Uterus (tissue), 4 donors: ENCODE data around the gene CPA3. TPM values are rescaled to one million over a fixed set of nuclear protein-coding genes. Genes with fewer than 3 reads are reported as not detected.

Source experiments
- DNase-seq, 2 donors: peaks; one replicate each; pipeline ENCODE4 v3.0.0-alpha.2; 2019 to 2020
- H3K27ac ChIP-seq, 2 donors: fragments of 200-600 bp; sonication (generic); 1 replicate in 1 of 2; 2 replicates in 1 of 2; pipeline ENCODE4 v1.5.1; 2016 to 2018
- H3K27me3 ChIP-seq, 2 donors: fragments of 200-600 bp; sonication (generic); one replicate each; pipeline ENCODE4 v1.5.1; 2018 to 2019; ENCODE audit warnings: control low read depth in 1 of 2
- H3K36me3 ChIP-seq, 2 donors: fragments of 200-600 bp; sonication (generic); one replicate each; pipeline ENCODE4 v1.5.1; 2019; ENCODE audit warnings: control low read depth in 1 of 2
- H3K4me1 ChIP-seq, 2 donors: fragments of 200-600 bp; sonication (generic); one replicate each; pipeline ENCODE4 v1.5.1; 2018 to 2019; ENCODE audit warnings: control low read depth in 1 of 2
- H3K4me3 ChIP-seq, 2 donors: fragments of 200-600 bp; sonication (generic); 1 replicate in 1 of 2; 2 replicates in 1 of 2; pipeline ENCODE4 v1.5.1; 2018 to 2019; ENCODE audit warnings: mild to moderate bottlenecking in 1 of 2
- H3K9me3 ChIP-seq, 2 donors: fragments of 200-600 bp; sonication (generic); one replicate each; pipeline ENCODE4 v1.5.1; 2019; ENCODE audit warnings: control low read depth in 1 of 2
- POLR2A ChIP-seq, 2 donors: fragments of 450-650 bp; IDR thresholded peaks; one replicate each; pipeline ENCODE4 v1.6.1; 2016; ENCODE audit warnings: antibody characterized with exemption in 2 of 2, mild to moderate bottlenecking in 1 of 2, moderate library complexity in 1 of 2
- intact Hi-C: fragments of 100-400 bp; cut with DNase I; formaldehyde crosslinking; loops from one replicate; pipeline ENCODE4 v1.15.1; 2023; ENCODE audit warnings: low total_unique reads
- total RNA-seq, 4 donors: library from RNA; depleted of rRNA in 3 of 4; stranded (reverse); fragments of >200 nt in 3 of 4; gene quantifications; one replicate each; pipeline versions ENCODE4 v1.1.0 to v1.2.4, GENCODE V29; 2014 to 2023
- TF ChIP-seq, protein P1 (sequence below), 4 experiments: fragments of 200-600 bp in 2 of 4; fragments of 450-650 bp in 2 of 4; sonication (generic) in 2 of 4; IDR thresholded peaks; one replicate each; pipeline ENCODE4 v1.5.1; 2016 to 2019; ENCODE audit warnings: antibody characterized with exemption in 4 of 4, mild to moderate bottlenecking in 2 of 4, moderate library complexity in 1 of 4
- donor health status: DM: yes; HTN: yes; CAD: no.

The CPA3 gene
- total RNA-seq, 4 donors from 2014 or later: 2.4 to 36.6 (median 6.0) TPM

- Histone ChIP-seq H3K4me1 (no peaks in the 10 kb centered on the region), H3K27me3 (no peaks in the 10 kb centered on the region), H3K36me3 (no peaks in the 10 kb centered on the region), H3K27ac (no peak overlapping the region), H3K9me3 (no peaks in the 10 kb centered on the region), H3K4me3 (no peak overlapping the region)
- TF ChIP-seq POLR2A (IDR thresholded peaks at IDR 0.05): no peak
- TF ChIP-seq, protein P1, sequence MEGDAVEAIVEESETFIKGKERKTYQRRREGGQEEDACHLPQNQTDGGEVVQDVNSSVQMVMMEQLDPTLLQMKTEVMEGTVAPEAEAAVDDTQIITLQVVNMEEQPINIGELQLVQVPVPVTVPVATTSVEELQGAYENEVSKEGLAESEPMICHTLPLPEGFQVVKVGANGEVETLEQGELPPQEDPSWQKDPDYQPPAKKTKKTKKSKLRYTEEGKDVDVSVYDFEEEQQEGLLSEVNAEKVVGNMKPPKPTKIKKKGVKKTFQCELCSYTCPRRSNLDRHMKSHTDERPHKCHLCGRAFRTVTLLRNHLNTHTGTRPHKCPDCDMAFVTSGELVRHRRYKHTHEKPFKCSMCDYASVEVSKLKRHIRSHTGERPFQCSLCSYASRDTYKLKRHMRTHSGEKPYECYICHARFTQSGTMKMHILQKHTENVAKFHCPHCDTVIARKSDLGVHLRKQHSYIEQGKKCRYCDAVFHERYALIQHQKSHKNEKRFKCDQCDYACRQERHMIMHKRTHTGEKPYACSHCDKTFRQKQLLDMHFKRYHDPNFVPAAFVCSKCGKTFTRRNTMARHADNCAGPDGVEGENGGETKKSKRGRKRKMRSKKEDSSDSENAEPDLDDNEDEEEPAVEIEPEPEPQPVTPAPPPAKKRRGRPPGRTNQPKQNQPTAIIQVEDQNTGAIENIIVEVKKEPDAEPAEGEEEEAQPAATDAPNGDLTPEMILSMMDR (IDR thresholded peaks at IDR 0.05): no peak
- DNase-seq: no peak
- intact Hi-C loops: no loop called here
These were observed 41.6 kb downstream of the CPA3 start for GRCh38 chr3:148906667-148907066.

DNA sequence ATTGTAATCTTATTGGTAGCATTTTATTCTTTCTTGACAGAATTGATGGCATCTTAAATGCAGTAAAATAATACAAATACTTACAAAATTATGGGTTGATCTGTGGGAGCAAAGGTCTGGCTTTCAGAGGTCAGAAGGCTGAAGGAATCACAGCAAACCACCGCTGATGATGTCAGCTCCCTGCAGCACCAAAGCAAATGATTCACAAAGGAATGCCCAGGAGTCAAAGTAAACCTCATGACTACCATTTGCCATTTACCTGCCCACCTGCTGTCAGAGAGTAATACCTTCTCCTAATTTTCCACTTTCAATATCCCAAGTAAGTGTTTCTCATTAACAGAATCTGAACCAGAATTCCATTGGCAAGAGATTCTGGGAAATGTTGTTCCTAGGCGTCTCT is 46.1 kb downstream of the CPA3 start:
- TF ChIP-seq, protein P1 (IDR thresholded peaks at IDR 0.05): no peak
- no peak for TF ChIP-seq POLR2A (IDR thresholded peaks at IDR 0.05)
- intact Hi-C loops: no loop called here
- no peaks in the 10 kb centered on the region for H3K4me1 ChIP-seq
- H3K4me3 ChIP-seq: no peak overlapping the region
- no peak overlapping the region for H3K27ac ChIP-seq
- no peaks in the 10 kb centered on the region for H3K9me3 ChIP-seq
- H3K36me3 ChIP-seq: no peaks in the 10 kb centered on the region
- no peak for DNase-seq
- no peaks in the 10 kb centered on the region for H3K27me3 ChIP-seq

- no peaks in the 10 kb centered on the region for H3K9me3 ChIP-seq
- no peaks in the 10 kb centered on the region for H3K27me3 ChIP-seq
- H3K27ac ChIP-seq: no peak overlapping the region
- TF ChIP-seq, protein P1 (IDR thresholded peaks at IDR 0.05): no peak
- no peak for TF ChIP-seq POLR2A (IDR thresholded peaks at IDR 0.05)
- intact Hi-C loops: no loop called here
- H3K4me1 ChIP-seq: no peaks in the 10 kb centered on the region
- no peak overlapping the region for H3K4me3 ChIP-seq
- DNase-seq: no peak
- H3K36me3 ChIP-seq: no peaks in the 10 kb centered on the region
These were observed 46.5 kb downstream of the CPA3 start for GRCh38 chr3:148911592-148911991.

- Histone ChIP-seq H3K27me3 (no peaks in the 10 kb centered on the region), H3K27ac (no peak overlapping the region), H3K4me3 (no peak overlapping the region), H3K36me3 (no peaks in the 10 kb centered on the region), H3K4me1 (no peaks in the 10 kb centered on the region), H3K9me3 (no peaks in the 10 kb centered on the region)
- intact Hi-C loops: no loop called here
- DNase-seq: no peak
- TF ChIP-seq, protein P1 (IDR thresholded peaks at IDR 0.05): no peak
- no peak for TF ChIP-seq POLR2A (IDR thresholded peaks at IDR 0.05)
These were observed 50.0 kb downstream of the CPA3 start for GRCh38 chr3:148914936-148915690.

DNA sequence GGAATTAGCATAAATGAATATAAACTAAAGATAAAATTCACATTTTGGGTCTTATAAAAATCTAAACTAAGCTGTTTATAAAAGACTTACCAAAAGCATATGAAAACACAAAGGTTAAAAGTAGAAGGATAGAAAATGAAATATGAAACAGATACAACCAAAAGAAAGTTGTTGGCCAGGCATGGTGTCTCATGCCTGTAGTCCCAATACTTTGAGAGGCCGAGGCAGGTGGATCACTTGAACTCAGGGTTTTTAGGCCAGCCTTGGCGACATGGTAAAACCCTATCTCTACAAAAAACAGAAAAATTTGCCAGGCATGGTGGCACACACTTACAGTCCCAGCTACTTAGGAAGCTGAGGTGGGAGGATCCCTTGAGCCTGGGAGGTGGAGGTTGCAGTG is 51.0 kb downstream of the CPA3 start:
- Histone ChIP-seq H3K9me3 (no peaks in the 10 kb centered on the region), H3K4me3 (no peak overlapping the region), H3K4me1 (no peaks in the 10 kb centered on the region), H3K36me3 (no peaks in the 10 kb centered on the region), H3K27me3 (no peaks in the 10 kb centered on the region), H3K27ac (no peak overlapping the region)
- intact Hi-C loops: no loop called here
- TF ChIP-seq, protein P1 (IDR thresholded peaks at IDR 0.05): no peak
- no peak for TF ChIP-seq POLR2A (IDR thresholded peaks at IDR 0.05)
- no peak for DNase-seq
